Measurements from ENCODE around the gene KRTAP29-1.

DNA sequence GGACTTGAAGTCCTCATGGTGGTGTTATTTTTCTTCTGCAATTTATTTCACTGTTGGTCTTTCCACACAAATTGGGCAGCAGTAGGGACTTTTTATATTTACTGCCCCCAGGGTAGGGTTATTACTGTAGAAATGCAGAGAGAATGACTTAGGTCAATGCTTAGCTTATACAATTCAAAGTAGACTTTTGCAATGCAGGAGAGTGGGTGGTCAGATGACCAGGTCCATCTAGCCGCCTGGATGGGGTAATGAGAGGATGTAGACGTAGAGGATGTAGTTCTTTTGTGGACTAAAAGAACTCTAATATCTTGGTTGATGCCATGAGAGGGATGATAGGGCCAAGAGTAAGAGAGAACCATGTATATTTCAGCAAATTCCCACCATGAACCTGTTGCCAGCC lies 15.6 kb upstream of the KRTAP29-1 start:
- TF ChIP-seq, protein P1, sequence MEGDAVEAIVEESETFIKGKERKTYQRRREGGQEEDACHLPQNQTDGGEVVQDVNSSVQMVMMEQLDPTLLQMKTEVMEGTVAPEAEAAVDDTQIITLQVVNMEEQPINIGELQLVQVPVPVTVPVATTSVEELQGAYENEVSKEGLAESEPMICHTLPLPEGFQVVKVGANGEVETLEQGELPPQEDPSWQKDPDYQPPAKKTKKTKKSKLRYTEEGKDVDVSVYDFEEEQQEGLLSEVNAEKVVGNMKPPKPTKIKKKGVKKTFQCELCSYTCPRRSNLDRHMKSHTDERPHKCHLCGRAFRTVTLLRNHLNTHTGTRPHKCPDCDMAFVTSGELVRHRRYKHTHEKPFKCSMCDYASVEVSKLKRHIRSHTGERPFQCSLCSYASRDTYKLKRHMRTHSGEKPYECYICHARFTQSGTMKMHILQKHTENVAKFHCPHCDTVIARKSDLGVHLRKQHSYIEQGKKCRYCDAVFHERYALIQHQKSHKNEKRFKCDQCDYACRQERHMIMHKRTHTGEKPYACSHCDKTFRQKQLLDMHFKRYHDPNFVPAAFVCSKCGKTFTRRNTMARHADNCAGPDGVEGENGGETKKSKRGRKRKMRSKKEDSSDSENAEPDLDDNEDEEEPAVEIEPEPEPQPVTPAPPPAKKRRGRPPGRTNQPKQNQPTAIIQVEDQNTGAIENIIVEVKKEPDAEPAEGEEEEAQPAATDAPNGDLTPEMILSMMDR (IDR thresholded peaks at IDR 0.05), result no peak
- TF ChIP-seq ZFX (IDR thresholded peaks at IDR 0.05; ENCODE audit: borderline replicate concordance), result no peak
